Suppressor macrophage treated with lipopolysaccharide for 1 hour (primary cell): ENCODE data around the gene NUTM2B.
"Not testable (repeated sequence)": the region's sequence is repeated elsewhere in the genome, so short reads cannot be mapped to it uniquely, and the experiment has no call there.

Source experiments
- DNase-seq, 3 donors: peaks; one replicate each; pipeline ENCODE4 v3.0.0-alpha.2; 2020 to 2022

The NUTM2B gene, protein sequence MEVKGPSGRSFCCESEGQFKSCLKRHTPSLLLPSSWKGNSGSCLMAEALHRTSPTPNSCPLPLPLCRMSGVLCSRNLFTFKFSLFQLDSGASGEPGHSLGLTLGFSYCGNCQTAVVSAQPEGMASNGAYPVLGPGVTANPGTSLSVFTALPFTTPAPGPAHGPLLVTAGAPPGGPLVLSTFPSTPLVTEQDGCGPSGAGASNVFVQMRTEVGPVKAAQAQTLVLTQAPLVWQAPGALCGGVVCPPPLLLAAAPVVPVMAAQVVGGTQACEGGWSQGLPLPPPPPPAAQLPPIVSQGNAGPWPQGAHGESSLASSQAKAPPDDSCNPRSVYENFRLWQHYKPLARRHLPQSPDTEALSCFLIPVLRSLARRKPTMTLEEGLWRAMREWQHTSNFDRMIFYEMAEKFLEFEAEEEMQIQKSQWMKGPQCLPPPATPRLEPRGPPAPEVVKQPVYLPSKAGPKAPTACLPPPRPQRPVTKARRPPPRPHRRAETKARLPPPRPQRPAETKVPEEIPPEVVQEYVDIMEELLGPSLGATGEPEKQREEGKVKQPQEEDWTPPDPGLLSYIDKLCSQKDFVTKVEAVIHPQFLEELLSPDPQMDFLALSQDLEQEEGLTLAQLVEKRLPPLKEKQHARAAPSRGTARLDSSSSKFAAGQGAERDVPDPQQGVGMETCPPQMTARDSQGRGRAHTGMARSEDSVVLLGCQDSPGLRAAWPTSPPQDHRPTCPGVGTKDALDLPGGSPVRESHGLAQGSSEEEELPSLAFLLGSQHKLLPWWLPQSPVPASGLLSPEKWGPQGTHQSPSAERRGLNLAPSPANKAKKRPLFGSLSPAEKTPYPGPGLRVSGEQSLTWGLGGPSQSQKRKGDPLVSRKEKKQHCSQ

DNA sequence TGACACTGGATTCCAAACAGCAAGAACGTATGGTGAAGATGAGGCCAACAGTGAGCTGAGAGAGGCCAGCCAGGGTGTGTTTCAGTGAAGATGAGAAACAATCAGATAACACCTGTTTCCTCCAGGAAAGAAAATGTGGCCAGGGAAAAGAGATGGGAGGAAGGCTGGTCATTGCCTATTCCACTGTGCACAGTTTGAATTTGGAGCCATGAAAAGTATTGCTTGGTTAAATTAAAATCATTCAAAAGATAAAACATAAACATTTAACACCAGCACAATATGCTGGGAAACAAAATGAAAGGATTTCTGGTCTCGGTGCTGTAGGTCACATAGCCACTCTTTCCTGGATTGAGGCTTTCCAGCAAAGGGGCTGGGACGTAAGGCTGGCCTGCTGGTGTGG, at the start of gene NUTM2B:
Gene NUTM2B, plus strand, starts transcription at position 301 of the 400 bp plus-strand sequence. CDS start 383 bp downstream, outside the sequence.
- not testable (repeated sequence) for DNase-seq

DNA sequence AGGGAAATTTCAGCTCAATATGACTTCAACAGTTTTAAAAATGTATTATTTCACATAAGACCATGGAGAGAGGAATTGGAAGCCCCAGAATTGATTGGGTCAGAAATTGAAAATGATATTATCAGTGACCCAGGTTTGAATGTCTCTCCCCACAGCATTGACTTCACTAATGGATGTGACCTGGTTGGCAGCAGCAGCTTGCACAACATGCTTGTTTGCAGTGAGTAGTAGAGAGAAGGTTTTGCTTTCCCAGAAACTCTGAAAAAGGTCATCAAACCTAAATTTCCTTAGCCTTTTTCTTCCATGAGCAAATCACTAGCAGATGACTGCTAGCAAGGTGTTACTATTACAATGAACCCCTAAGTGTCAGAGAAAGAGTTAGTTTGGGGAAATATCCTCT, 39.7 kb upstream of the NUTM2B start:
- not testable (repeated sequence) for DNase-seq

DNA sequence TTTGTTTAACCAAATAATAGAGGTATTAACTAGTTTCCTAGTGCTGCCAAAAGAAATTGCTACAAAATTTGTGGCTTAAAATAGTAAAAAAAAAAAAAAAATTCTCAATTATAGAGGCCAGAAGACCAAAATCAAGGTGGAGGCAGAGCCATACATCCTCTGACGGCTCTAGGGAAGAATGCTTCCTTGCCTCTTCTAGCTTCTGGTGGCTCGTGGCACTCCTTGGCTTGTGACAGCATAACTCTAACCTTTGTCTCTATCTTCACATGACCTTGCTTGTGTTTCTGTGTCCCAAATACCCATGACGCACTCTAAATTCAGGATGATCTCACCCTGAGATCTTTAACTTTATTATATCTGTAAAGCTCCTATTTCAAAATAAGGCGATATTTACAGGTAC, 38.3 kb upstream of the NUTM2B start:
- DNase-seq, result not testable (repeated sequence)

DNA sequence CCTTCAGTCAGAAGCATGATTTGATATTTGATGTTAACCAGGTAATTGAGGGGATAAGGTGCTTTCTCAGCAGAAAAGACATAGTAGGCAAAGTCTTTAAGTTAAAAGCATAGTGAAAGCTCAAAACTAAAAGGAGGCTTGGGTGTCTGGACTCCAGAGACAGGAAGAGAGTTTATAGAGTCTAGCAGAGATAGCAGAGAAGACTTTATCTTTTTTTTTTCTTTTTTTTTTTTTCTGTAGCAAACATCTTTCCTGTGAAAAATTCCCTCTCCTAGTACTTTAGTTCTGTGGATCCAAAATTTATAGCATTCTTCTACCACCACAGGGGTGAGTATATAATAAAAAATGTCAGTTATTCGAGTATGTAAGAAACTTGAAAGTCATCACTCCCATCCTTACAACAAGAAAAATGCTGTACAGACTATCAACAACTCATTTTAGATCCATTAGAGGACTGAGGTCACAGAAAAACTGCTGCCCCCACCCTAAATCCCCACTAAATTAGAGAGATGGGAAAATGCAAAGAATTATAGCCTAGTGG, 33.7 kb upstream of the NUTM2B start:
- not testable (repeated sequence) for DNase-seq

DNA sequence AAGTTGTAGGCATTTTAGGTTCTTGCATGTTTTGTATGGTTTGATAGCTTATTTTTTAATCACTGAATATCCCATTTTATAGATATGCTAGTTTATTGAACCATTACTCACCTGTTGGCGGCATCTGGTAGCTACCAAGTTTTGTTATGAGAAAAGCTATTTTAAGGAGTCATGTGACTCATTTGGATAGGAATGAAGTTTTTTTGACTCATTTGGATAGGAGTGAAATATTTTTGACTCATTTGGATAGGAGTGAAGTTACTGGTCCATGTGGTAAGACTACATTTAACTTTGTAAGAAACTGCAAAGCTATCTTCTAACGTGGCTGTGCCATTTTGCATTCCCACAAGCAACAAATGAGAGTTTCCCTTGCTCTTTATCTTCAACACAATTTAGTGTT, 28.1 kb upstream of the NUTM2B start:
- not testable (repeated sequence) for DNase-seq

DNA sequence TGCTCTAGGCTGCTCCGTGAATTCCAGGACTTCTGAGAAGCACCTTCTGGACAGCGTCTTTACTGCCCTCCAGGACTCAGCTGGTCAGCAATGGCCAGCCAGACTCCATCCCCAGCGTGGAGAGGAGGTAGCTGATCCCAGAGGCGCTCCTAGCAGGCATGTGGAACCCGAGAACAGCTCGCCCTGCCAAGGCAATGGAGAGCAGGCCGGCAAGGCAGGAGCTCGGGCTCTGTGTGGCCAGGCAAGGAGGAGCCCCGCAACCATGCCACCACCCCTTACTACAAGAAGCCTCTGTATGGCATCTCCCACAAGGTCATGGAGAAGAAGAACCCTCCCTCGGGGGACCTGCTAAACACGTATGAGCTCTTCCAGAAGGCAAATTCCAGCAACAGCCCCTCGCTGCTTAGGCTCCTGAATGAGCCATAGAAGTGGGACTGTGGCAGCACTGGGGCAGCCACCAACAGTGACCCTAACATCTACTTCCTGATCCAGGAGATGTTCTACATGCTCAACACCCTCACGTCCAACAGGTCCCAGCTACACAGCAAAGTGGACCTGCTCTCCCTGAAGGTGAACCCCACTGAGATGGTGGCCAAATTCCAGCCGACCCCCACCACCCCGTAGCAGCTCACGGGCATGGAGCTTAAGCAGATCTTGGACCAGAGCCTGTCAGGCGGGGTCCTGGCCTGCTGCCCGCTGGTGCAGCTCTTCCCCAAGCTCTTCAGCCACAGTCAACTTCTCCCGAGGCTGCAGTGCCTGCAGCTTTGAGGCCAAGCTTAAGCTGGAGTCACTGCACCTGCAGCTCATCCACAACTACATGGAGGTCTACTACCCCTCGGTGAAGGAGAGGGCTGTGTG, 19.8 kb upstream of the NUTM2B start:
- DNase-seq, result not testable (repeated sequence)

DNA sequence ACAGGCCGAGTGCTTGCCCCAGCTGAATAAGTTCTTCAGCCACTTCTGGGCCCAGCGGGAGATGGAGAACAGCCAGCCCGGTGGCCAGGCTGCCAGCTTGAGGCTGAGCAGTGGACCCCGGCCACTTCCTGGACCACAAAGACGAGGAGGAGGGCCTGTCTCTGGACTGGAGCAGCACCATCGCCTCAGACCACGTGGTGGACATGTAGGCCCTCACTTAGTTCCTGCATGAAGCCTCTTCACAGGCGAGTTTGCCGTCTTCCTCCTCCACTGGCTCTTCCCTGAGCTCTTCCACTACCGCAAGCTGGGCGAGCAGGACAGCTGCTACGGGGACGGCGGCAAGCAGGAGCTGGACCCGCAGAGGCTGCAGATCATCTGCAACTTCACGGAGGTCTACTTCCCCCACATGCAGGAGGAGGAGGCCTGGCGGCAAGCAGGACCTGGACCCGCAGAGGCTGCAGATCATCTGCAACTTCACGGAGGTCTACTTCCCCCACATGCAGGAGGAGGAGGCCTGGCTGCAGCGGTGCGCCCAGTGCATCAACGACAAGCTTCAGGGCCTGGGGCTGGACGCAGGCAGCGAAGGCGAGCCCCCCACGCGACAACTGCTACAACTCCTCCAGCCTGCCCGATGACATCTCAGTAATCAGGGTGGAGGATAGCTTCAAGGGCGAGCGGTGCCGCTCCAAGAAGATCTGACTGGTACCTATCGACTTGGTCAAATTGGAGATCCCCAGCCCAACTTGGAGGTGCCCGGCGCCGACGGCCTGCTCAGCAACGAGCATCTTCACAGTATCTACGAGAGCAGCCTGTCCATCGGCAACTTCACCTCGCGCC, 18.9 kb upstream of the NUTM2B start:
- DNase-seq, result not testable (repeated sequence)

DNA sequence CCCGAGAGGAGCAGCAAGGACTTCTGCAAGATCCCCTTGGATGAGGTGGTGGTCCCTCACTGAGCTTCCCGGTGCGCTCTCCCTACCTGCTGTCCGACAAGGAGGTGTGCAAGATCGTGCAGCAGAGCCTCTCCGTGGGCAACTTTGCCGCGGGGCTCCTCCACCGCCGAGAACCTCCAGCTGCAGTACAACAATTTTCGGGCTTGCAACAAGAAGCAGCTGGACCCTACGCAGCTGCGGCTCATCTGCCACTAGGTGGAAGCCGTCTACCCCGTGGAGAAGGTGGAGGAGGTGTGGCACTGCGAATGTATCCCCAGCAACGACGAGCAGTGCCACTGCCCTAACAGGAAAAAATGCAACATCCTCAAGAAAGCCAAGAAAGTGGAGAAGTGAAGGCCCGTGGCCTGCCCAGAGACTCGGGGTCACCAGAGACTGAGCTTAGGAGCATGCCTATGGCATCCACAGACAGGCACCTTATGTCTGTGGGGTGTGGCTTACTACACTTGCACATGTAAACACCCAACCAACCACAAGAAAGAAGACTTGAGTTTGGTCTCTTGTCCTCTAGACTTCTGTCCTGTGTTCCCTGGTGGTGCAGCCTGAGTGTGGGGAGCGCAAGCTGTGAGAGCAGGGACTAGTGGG, 17.9 kb upstream of the NUTM2B start:
- peak; percentile 6 to 48 (median 27) for DNase-seq

DNA sequence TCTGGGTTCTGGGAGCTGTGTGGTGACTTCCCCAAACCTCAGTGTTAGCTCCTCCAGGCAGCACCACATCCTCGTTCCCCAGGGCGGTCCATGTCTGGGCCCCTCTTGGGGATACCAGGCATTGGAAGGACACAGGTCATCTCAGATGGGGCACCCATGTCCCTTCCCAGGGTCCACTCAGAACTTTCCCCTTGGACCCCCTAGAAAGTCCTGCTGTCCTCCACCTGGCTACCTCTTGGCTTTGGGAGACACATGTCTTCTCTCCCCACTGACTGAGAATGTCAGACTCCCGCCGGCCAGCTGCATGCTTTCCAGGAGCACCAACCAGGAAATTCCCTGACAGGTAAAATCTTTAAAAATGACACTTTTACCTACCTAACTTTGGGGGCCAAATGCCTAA, 16.4 kb upstream of the NUTM2B start:
- not testable (repeated sequence) for DNase-seq

DNA sequence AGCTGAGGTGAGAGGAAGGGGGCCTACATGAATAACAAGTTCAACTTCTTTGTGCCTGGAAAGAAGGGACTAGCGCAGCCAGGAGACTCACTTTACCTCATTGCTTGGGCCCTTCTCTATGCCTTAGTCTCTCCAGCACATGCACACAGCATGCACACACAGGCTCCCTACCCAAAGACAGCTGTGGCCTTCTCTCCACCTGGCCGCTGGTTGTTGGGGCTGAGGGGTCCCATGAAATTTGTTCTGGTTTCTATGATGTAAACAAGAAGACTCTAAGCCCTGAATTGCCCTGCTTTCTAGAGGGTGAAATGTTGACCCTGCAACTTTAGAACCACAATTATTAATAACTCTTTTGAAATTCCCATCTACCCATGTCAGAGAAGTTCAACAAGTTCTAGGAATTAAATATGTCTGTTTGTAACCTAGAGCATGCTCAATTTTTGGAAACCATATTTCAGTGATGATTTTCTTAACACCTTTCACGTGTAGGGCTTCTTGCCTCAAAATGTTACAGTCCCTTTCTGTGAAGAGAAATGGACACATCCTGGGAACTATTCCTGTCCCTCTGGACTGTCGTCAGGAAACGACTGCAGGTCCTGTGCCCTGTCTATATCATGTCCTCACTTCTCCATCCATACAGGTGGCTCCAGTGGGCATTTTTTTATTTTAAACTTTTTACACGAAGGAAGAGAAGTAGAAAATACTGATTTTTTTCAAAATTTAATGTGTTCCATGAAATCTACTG, 15.4 kb upstream of the NUTM2B start:
- DNase-seq, result not testable (repeated sequence)

DNA sequence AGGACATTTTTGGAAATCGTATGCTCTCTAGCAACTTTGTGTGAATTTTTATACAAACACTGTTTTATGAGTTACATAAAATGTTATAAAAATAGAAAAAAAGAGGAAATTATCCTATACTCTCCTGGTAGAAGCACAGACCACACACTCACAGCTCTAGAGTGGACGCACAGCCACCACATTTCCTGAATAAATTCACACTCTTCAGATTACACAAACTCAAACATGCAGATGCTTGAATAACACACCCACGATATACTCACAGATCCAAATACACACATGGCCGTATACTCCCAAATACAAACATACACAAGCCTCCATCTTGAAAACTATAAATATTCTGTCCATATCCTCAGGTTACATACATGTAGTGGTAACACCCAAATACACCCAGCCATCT, 14.2 kb upstream of the NUTM2B start:
- not testable (repeated sequence) for DNase-seq

DNA sequence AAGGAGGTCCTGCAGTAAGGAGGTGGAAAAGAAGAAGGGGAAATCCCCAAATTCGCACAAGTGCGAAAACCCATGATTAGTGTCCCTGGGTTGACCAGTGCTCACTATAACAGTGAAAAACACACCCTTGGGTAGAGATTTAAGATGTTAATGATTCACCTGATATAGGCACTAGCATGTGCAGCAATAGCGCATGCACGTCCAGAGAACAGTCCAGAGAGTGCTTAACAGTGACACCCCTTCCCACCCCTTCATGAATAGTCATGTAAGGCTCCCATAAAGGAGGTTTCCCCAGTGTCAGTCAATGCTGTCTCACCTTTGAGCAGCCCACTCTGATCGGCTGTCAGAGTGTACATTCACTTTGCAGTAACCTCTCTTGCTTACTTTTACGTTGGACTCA, 6.4 kb upstream of the NUTM2B start:
- DNase-seq, result not testable (repeated sequence)

DNA sequence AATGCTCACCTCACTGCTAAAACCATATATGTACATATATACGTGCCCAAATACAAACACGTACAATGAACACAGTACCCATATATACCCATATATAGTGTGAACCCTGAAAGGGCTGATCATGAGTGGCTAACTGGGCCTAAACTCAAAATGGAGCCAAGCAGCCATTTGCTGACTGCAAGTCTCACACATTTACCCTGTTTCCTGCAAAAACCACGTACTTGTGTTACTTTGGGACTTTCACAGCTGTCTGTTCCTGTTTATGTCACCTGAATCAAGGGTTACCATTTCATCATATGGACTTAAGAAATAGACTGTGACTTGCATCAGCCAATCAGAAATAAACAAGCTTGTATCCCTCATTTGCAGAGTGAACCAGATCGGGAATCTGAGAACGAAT, 5.9 kb upstream of the NUTM2B start:
- DNase-seq, result not testable (repeated sequence)

DNA sequence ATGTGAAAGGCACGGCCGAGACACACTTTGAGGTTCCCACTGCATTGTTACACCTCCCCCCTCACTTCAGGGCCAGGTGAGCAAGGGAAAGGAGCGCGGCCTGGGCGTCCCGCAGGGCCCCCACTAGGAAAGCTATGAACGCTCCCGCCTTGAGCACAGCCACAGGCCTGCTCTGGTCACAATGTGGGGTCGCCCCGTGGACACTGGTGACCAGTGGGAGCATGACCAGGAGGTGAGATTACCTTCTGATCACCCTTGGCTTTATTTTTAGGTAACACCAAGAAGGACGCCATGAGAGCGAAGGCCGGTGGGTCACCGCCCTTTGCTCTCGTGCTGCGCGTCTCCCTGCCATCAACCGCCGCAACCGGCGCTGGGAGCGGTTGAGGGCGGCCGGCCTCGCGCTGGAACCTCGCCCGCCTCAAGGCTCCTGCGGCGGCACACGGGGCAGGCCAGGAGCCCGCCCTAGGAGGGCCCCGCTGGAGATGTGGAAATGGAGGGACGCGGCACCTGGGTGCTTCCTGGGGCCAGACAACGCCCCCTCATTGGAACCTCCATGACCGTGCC, 2.6 kb upstream of the NUTM2B start:
- not testable (repeated sequence) for DNase-seq

DNA sequence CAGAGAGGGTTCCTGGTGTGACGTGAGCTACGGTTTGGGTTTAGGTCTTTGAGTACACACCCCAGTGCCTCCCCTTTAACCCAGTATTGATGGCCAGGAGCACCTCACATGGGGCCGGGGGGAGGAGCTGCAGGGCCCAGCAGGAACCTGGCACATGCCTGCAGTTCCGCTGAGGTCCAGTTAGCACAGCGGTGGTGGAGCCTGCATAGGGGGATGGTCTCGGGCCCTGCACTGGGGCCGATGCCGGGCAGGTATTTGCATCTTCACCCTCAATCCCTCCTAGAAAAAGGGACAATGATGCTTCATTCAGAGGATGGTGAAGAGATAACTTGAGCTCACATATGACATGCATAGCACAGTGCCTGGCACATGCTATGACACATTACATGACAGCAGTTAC, 4.0 kb downstream of the NUTM2B start:
- not testable (repeated sequence) for DNase-seq

DNA sequence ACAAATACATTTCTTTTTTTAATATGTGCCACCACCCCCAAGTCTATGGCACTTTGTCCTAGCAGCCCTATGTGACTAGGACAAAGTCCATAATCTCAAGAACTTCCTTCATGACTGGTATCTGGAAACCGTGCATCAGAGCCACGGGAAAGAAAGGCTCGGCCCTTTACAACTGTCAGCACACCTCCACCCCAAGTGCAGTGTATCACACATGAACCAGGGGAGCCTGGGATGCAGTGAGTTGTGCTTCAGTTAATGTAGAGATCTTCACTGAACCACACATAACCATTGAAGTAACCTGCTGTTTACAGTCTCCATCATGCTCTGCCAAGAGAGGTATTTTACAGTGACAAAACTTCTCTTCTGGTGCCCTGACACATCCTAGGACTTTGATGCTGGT, 11.9 kb downstream of the NUTM2B start:
- not testable (repeated sequence) for DNase-seq

DNA sequence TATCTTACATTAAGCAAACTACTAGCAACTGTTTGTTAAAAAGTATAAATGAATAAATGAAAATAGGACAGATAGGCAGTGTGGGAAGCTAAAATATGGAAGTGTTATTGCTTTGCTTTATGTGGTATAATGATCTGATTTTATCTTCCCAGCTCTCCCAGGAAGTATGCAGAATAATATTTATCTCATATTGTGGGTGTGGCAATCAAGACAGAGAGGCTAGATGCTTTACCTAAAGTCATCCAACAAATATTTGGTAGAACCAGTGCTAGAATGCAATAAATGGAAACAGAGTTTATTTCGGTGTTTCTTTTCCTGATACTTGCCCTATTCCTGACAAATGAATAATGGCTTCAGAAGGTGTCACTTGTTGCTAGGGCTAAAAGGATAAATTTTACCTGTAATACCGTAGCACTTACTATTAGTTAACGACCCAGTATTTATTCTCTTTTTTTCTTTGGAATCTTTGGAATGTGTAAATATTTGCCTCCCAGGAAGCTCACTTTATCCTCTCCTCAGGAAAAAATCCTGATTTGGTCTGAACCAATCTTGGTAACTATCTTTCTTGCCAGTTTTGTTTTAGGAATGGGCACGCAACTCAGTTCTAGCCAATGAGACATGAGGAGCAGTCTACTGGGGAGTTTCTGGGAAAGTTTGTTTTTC, 14.0 kb downstream of the NUTM2B start:
- DNase-seq, result not testable (repeated sequence)

DNA sequence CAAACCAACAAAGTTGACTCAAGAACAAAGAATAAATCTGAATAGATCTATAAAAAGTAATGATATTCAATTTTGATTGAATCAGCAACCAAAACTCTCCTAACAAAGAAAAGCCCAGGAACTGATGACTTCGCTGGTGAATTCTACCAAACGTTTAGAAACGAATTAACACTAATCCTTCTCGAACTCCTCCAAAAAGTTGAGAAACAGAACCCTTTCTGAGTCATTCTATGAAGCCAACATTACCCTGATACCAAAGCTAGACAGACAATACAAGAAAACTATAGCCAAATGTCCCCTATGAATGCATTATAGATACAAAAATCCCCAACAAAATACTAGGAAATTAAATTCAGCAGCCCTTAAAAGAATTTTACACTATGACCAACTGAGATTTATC, 17.0 kb downstream of the NUTM2B start:
- not testable (repeated sequence) for DNase-seq

DNA sequence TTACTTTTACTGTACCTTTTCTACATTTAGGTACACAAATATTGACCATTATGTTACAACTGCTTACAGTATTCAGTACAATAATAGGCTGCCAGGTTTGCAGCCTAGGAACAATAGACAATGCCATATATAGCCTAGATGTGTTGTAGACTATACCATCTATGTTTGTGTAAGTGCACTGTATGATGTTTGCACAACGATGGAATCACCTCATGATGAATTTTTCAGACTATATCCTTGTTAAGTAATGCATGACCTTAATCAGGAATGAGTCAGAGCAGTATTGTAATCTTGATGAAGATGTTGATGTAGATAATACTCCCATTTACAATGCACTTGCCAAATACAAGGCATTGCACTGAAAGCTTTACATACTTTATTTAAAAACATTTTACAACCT, 23.6 kb downstream of the NUTM2B start:
- DNase-seq, result peak in 1 of 3 donors; percentile 18
